Gastroesophageal sphincter (tissue), 4 donors: ENCODE measurements around the gene RNF152. TPM values are rescaled to one million over a fixed set of nuclear protein-coding genes. Genes with fewer than 3 reads are reported as not detected.

Experiments used
- ATAC-seq: fragments of 150-250 bp; one replicate; pipeline ENCODE4 v1.9.1; 2016; ENCODE audit warnings: mild to moderate bottlenecking, moderate library complexity
- H3K27ac ChIP-seq, 4 donors: fragments of 200-600 bp; sonication (generic) in 3 of 4; 1 replicate in 3 of 4; 2 replicates in 1 of 4; pipeline ENCODE4 v1.5.1; 2016 to 2019
- H3K27me3 ChIP-seq: fragments of 200-600 bp; sonication (generic); one replicate; pipeline ENCODE4 v1.5.1; 2019
- H3K36me3 ChIP-seq, 2 donors: fragments of 200-600 bp; sonication (generic); one replicate each; pipeline ENCODE4 v1.5.1; 2019; ENCODE audit warnings: control low read depth in 1 of 2
- H3K4me1 ChIP-seq, 3 donors: fragments of 200-600 bp; sonication (generic); 1 replicate in 2 of 3; 2 replicates in 1 of 3; pipeline ENCODE4 v1.5.1; 2016 to 2019; ENCODE audit warnings: control low read depth in 2 of 3
- H3K4me3 ChIP-seq, 2 donors: fragments of 200-600 bp; sonication (generic); one replicate each; pipeline ENCODE4 v1.5.1; 2019; ENCODE audit warnings: mild to moderate bottlenecking in 1 of 2, moderate library complexity in 1 of 2
- H3K9me3 ChIP-seq, 3 donors: fragments of 200-600 bp; sonication (generic); one replicate each; pipeline ENCODE4 v1.5.1; 2017 to 2019; ENCODE audit warnings: control low read depth in 2 of 3
- EP300 ChIP-seq: sonication (generic); formaldehyde crosslinking; IDR thresholded peaks from one replicate; pipeline ENCODE4 v1.6.1; 2017; ENCODE audit warnings: antibody characterized with exemption, mild to moderate bottlenecking
- POLR2A ChIP-seq, 2 donors: fragments of 450-650 bp; IDR thresholded peaks; one replicate each; pipeline ENCODE4 v1.6.1; 2017; ENCODE audit warnings: antibody characterized with exemption in 2 of 2, mild to moderate bottlenecking in 2 of 2, moderate library complexity in 1 of 2
- POLR2AphosphoS5 ChIP-seq: sonication (generic); formaldehyde crosslinking; IDR thresholded peaks from one replicate; pipeline ENCODE4 v1.6.1; 2017; ENCODE audit warnings: antibody characterized with exemption
- whole genome bisulfite sequencing, 2 donors: methylation state at CpG; one replicate each; pipeline ENCODE4 v1.1.5; 2018; ENCODE audit warnings: low coverage in 1 of 2; 5-methylcytosine and 5-hydroxymethylcytosine counted together
- total RNA-seq, 4 donors: library from RNA; depleted of rRNA; stranded (reverse); fragments of >200 nt; gene quantifications; one replicate each; pipeline ENCODE4 v1.1.0, GENCODE V29; 2016
- TF ChIP-seq, protein P1 (sequence below), 4 experiments: fragments of 200-600 bp in 2 of 4; fragments of 450-650 bp in 2 of 4; sonication (generic) in 1 of 4; IDR thresholded peaks; one replicate each; pipeline ENCODE4 v1.5.1; 2017 to 2019; ENCODE audit warnings: antibody characterized with exemption in 4 of 4, mild to moderate bottlenecking in 2 of 4, moderate library complexity in 2 of 4

The RNF152 gene
- total RNA-seq, 4 donors from 2014 or later = 9.0 to 11.2 (median 10.1) TPM

DNA sequence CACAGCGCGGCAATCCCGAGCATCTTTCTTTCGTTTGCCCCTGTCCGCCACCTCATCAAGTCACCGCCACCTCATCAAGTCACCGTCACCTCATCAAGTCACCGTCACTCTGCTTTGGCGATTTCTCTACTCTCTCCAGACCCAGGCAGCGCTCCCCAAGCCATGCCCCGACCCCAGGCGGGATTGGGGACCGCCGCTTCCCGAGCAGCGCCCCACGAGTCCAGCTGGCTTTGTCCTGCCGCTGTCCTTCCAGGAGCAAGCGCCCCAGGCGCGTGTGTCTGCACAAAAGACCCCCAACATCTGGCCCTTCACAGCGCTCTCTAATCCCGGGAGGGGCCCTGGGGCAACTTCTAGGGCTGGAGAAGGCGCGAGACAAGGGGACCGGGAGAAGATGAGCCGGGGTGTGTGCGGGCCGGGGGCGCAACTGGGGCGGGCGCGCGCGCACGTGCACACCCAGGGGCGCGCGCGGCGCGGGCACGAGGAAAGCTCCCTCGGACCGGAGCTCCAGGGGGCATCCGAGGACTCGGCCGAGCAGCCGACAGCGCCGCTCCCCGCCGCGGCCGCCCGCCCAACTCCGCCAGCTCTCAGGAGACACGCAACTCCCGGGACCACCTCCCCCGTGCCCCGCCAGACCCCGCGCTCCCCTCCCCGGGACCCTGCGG, 633 bp upstream of the RNF152 start:
- WGBS, 2 donors = 0 to 1% methylated on average over 9 of the region's 65 CpGs
- Histone ChIP-seq H3K36me3 (no peaks in the 10 kb centered on the region), H3K4me3 (peak overlapping the region; percentile 85 to 87), H3K4me1 (peaks cover 0 to 32% (median 4%) of the 10 kb centered on the region in 3 donors), H3K9me3 (no peaks in the 10 kb centered on the region), H3K27ac (peak overlapping the region; percentile 7 to 88 (median 62)), H3K27me3 (peaks cover 16% of the 10 kb centered on the region)
- TF ChIP-seq EP300 (no peak), POLR2AphosphoS5 (no peak), POLR2A (IDR thresholded peaks at IDR 0.05) (no peak)
- TF ChIP-seq, protein P1, sequence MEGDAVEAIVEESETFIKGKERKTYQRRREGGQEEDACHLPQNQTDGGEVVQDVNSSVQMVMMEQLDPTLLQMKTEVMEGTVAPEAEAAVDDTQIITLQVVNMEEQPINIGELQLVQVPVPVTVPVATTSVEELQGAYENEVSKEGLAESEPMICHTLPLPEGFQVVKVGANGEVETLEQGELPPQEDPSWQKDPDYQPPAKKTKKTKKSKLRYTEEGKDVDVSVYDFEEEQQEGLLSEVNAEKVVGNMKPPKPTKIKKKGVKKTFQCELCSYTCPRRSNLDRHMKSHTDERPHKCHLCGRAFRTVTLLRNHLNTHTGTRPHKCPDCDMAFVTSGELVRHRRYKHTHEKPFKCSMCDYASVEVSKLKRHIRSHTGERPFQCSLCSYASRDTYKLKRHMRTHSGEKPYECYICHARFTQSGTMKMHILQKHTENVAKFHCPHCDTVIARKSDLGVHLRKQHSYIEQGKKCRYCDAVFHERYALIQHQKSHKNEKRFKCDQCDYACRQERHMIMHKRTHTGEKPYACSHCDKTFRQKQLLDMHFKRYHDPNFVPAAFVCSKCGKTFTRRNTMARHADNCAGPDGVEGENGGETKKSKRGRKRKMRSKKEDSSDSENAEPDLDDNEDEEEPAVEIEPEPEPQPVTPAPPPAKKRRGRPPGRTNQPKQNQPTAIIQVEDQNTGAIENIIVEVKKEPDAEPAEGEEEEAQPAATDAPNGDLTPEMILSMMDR (IDR thresholded peaks at IDR 0.05) = no peak
- peak; percentile 44 for ATAC-seq

DNA sequence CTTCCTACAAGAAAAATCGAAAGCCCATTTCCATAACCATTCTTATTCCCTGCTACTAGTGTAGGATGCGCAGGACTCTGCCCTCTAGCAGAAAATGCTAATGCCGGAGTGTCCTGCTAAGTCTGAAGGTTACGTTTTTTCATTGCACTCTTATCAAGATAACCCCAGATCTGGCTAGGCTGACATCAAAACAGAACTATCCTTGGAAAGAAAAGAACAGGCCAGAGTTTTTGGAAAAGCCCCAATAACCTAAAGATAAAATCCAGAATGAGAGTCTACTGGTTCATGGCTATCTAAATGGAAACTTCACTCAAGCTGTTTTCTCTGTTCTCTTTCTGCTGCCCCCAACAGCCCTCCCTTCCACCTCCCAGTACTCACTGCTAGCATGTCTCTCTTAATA, 913 bp downstream of the RNF152 start:
- TF ChIP-seq POLR2AphosphoS5 = no peak
- Histone ChIP-seq H3K4me3 (peak overlapping the region in 1 of 2 donors; percentile 87), H3K27me3 (peaks cover 16% of the 10 kb centered on the region), H3K36me3 (no peaks in the 10 kb centered on the region), H3K9me3 (no peaks in the 10 kb centered on the region), H3K27ac (peak overlapping the region in 1 of 4 donors; percentile 88), H3K4me1 (peaks cover 0 to 29% (median 4%) of the 10 kb centered on the region in 3 donors)
- ATAC-seq = no peak
- 72 to 83% methylated on average over 4 of the region's 4 CpGs for WGBS, 2 donors

DNA sequence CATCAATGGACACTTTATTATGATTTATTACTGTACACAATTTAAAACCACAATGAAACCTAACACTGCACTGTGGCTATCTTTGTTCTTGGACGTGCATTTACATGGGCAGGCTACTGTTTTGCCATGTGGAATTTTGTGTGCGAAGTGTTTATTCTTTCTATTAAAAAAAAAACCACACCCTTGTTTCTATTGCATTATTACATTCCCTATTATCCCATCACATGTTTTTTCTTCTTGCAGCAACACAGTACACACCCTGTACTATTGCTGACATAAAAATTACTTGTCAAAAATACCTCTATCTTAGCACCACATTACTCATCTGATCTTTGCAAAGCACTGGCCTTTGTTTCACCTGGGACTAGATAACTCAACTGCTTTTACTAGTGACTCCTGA, 1.5 kb downstream of the RNF152 start:
- Histone ChIP-seq H3K36me3 (no peaks in the 10 kb centered on the region), H3K9me3 (no peaks in the 10 kb centered on the region), H3K4me1 (peaks cover 0 to 24% (median 4%) of the 10 kb centered on the region in 3 donors), H3K27me3 (peaks cover 16% of the 10 kb centered on the region), H3K4me3 (peak overlapping the region in 1 of 2 donors; percentile 87), H3K27ac (peak overlapping the region in 1 of 4 donors; percentile 88)
- TF ChIP-seq POLR2A (IDR thresholded peaks at IDR 0.05) (no peak), EP300 (no peak), POLR2AphosphoS5 (no peak)
- TF ChIP-seq, protein P1 (IDR thresholded peaks at IDR 0.05) = no peak
- no peak for ATAC-seq
- 50 to 64% methylated on average over 2 of the region's 2 CpGs for WGBS, 2 donors

DNA sequence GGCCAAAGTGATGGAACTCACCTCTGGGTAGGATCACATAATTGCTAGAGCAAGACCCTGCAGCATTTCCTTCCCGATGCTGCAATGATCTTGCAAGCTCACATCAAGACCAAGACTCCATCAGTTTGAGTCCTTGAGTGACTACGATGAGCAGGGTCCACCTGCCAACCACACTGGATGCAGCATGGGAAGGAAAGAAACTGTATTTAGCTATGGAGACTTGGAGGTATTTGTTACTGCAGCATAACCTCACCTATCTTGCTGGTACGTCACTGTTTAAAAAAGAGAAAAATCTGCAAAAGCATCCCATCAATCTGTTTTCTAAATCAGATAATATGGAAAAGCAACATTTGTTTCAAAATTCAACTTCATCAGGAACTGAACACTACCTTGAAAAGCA, 2.5 kb downstream of the RNF152 start:
- no peak for ATAC-seq
- TF ChIP-seq POLR2A (IDR thresholded peaks at IDR 0.05) (no peak), EP300 (no peak), POLR2AphosphoS5 (no peak)
- TF ChIP-seq, protein P1 (IDR thresholded peaks at IDR 0.05) = no peak
- Histone ChIP-seq H3K9me3 (no peaks in the 10 kb centered on the region), H3K27ac (no peak overlapping the region), H3K4me1 (peaks cover 0 to 23% (median 4%) of the 10 kb centered on the region in 3 donors), H3K4me3 (peak overlapping the region in 1 of 2 donors; percentile 0), H3K36me3 (no peaks in the 10 kb centered on the region), H3K27me3 (peaks cover 16% of the 10 kb centered on the region)
- 100% methylated on average over 1 of the region's 3 CpGs for WGBS, 2 donors

DNA sequence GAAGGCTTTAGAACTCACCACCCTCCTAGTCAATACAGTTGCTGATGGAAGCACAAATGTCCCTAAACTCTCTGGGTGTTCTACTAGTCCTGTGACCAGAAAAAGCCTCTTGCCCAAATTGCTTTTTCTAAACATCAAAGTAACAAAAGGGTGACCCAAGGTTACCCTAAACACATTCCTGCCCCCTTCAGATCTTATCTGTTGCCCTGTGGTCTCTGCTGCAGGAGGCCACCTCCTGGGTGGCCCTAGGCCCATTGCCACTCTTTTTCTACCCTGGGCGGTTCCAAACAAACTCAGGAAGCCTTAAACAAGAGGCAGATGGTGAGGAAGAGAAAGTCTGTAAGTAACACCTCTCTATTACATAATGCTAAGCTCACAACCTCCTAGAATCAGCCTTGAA, 3.3 kb downstream of the RNF152 start:
- ATAC-seq = no peak
- Histone ChIP-seq H3K9me3 (no peaks in the 10 kb centered on the region), H3K4me3 (no peak overlapping the region), H3K27ac (no peak overlapping the region), H3K36me3 (no peaks in the 10 kb centered on the region), H3K4me1 (peaks cover 0 to 15% (median 0%) of the 10 kb centered on the region in 3 donors), H3K27me3 (peaks cover 9% of the 10 kb centered on the region)
- TF ChIP-seq, protein P1 (IDR thresholded peaks at IDR 0.05) = no peak
- WGBS, 2 donors = 50 to 86% methylated on average over 1 of the region's 1 CpG
